Measurements from ENCODE around the gene ADAMTSL1.

ADAMTSL1 gene

GRCh38 chr9:18745710-18746109, 271.8 kb downstream of the ADAMTSL1 start:
- no peak for TF ChIP-seq CTCF (conservative IDR thresholded peaks at IDR 0.05)
- H3K27ac ChIP-seq = no peak overlapping the region

GRCh38 chr9:18746631-18747030, 272.7 kb downstream of the ADAMTSL1 start:
- TF ChIP-seq CTCF (conservative IDR thresholded peaks at IDR 0.05) = no peak
- H3K27ac ChIP-seq = no peak overlapping the region

GRCh38 chr9:18747595-18747994, 273.6 kb downstream of the ADAMTSL1 start:
- no peak overlapping the region for H3K27ac ChIP-seq
- no peak for TF ChIP-seq CTCF (conservative IDR thresholded peaks at IDR 0.05)

GRCh38 chr9:18748251-18748701, 274.3 kb downstream of the ADAMTSL1 start:
- H3K27ac ChIP-seq = no peak overlapping the region
- TF ChIP-seq CTCF (conservative IDR thresholded peaks at IDR 0.05) = no peak

GRCh38 chr9:18749711-18750110, 275.8 kb downstream of the ADAMTSL1 start:
- no peak for TF ChIP-seq CTCF (conservative IDR thresholded peaks at IDR 0.05)
- no peak overlapping the region for H3K27ac ChIP-seq

GRCh38 chr9:18753904-18754303, 280.0 kb downstream of the ADAMTSL1 start:
- no peak for TF ChIP-seq CTCF (conservative IDR thresholded peaks at IDR 0.05)
- no peak overlapping the region for H3K27ac ChIP-seq

- H3K27ac ChIP-seq = no peak overlapping the region
- no peak for TF ChIP-seq CTCF (conservative IDR thresholded peaks at IDR 0.05)
These were observed 280.6 kb downstream of the ADAMTSL1 start for GRCh38 chr9:18754537-18754936.

- TF ChIP-seq CTCF (conservative IDR thresholded peaks at IDR 0.05) = no peak
These were observed 281.3 kb downstream of the ADAMTSL1 start for GRCh38 chr9:18755263-18755662.

More at GRCh38 chr9:18755263-18755662, 281.3 kb downstream of the ADAMTSL1 start:
- H3K27ac ChIP-seq = no peak overlapping the region
